Epithelial cell of proximal tubule (primary cell): ENCODE data around the gene FAM98B. TPM values are rescaled to one million over a fixed set of nuclear protein-coding genes. Genes with fewer than 3 reads are reported as not detected.

Source experiments
- DNase-seq: peaks from one replicate; pipeline ENCODE4 v3.0.0-alpha.2; 2011; ENCODE audit warnings: low read depth
- H3K4me3 ChIP-seq: 2 replicates; pipeline ENCODE4 v1.5.1; 2011; ENCODE audit warnings: low read depth, mild to moderate bottlenecking, low read length
- CTCF ChIP-seq: conservative IDR thresholded peaks from 2 replicates; pipeline ENCODE4 v1.5.1; 2012; ENCODE audit warnings: low read depth, mild to moderate bottlenecking, low read length
- total RNA-seq: library from RNA; depleted of rRNA; stranded (reverse); fragments of >200 nt; gene quantifications from 2 replicates; pipeline ENCODE4 v1.2.3, GENCODE V29; 2015

The FAM98B gene
- total RNA-seq, 1 donor from 2014 or later = 7.8 TPM

- no peak overlapping the region for H3K4me3 ChIP-seq
- DNase-seq = peak; percentile 26
- TF ChIP-seq CTCF = peak; percentile 88
These were observed 20.3 kb downstream of the FAM98B start for GRCh38 chr15:38474155-38474757.

GRCh38 chr15:38475361-38475760 lies 21.4 kb downstream of the FAM98B start:
- DNase-seq = no peak
- no peak for TF ChIP-seq CTCF
- no peak overlapping the region for H3K4me3 ChIP-seq

- no peak for DNase-seq
- TF ChIP-seq CTCF = no peak
- no peak overlapping the region for H3K4me3 ChIP-seq
These were observed 22.2 kb downstream of the FAM98B start for GRCh38 chr15:38476120-38476519.

GRCh38 chr15:38477637-38478036 lies 23.7 kb downstream of the FAM98B start:
- no peak for DNase-seq
- H3K4me3 ChIP-seq = no peak overlapping the region
- no peak for TF ChIP-seq CTCF

GRCh38 chr15:38479266-38479665 lies 25.3 kb downstream of the FAM98B start:
- no peak for DNase-seq
- no peak overlapping the region for H3K4me3 ChIP-seq
- no peak for TF ChIP-seq CTCF

- TF ChIP-seq CTCF = no peak
- no peak overlapping the region for H3K4me3 ChIP-seq
- no peak for DNase-seq
These were observed 25.8 kb downstream of the FAM98B start for GRCh38 chr15:38479756-38480155.

- TF ChIP-seq CTCF = no peak
- no peak overlapping the region for H3K4me3 ChIP-seq
- DNase-seq = no peak
These were observed 27.2 kb downstream of the FAM98B start for GRCh38 chr15:38481113-38481512.
